Panc1 (cell line): ENCODE data around the gene ATP8B3.

Experiments used
- POLR2AphosphoS5 ChIP-seq: IDR thresholded peaks from 2 replicates; pipeline ENCODE4 v1.6.1; 2012; ENCODE audit warnings: mild to moderate bottlenecking, low read depth, low read length, moderate library complexity
- REST ChIP-seq, 2 experiments: IDR thresholded peaks; 2 replicates each; pipeline ENCODE4 v1.6.1; 2011 to 2012; ENCODE audit warnings: low read depth in 2 of 2, control low read depth in 1 of 2, low read length in 1 of 2, mild to moderate bottlenecking in 1 of 2, moderate library complexity in 1 of 2; ENCODE audit not compliant: insufficient read depth in 1 of 2
- SIN3A ChIP-seq: IDR thresholded peaks from 2 replicates; pipeline ENCODE4 v1.6.1; 2012; ENCODE audit warnings: low read depth, mild to moderate bottlenecking, low read length, moderate library complexity, borderline replicate concordance; ENCODE audit not compliant: insufficient read depth
- TF ChIP-seq, protein P1 (sequence below): fragments of 450-650 bp; IDR thresholded peaks from 2 replicates; pipeline ENCODE4 v1.5.1; 2017; ENCODE audit warnings: mild to moderate bottlenecking

DNA sequence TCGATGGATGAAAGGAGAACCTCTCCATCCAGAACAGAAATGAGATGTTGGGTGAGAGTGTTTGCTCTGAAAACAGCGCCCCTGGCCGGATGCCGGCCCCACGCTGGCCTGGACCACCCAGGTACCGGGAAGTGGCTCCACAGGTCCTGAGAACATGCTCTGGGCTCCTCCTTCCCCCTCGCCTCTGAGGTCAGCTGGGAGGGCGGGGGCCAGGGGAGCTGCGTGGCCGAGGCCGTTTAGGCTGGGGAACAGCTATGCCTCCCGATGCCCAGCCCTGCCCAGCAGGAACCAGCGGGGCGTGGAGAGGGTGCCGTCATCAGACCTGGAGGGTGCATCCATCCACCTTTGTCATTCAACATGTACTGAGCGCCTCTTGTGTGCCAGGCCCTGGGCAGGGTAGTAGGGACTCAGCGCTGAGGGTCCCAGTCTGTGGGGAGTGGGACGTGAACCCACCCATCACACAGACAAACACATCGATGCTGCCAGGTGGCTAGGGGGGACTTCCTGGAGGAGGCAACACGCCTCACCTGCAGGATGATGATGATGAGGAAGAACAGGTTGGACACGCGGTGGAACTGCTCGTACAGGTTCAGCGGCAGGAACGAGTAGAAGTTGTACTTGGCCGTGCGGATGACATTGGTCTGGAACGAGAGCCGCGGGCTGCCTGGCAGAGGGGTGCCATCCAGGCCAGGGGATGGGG lies 4.2 kb downstream of the ATP8B3 start:
- TF ChIP-seq, protein P1, sequence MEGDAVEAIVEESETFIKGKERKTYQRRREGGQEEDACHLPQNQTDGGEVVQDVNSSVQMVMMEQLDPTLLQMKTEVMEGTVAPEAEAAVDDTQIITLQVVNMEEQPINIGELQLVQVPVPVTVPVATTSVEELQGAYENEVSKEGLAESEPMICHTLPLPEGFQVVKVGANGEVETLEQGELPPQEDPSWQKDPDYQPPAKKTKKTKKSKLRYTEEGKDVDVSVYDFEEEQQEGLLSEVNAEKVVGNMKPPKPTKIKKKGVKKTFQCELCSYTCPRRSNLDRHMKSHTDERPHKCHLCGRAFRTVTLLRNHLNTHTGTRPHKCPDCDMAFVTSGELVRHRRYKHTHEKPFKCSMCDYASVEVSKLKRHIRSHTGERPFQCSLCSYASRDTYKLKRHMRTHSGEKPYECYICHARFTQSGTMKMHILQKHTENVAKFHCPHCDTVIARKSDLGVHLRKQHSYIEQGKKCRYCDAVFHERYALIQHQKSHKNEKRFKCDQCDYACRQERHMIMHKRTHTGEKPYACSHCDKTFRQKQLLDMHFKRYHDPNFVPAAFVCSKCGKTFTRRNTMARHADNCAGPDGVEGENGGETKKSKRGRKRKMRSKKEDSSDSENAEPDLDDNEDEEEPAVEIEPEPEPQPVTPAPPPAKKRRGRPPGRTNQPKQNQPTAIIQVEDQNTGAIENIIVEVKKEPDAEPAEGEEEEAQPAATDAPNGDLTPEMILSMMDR: no peak
- TF ChIP-seq POLR2AphosphoS5: no peak
- TF ChIP-seq REST (IDR thresholded peaks at IDR 0.05; ENCODE audit: insufficient read depth in 1 of 2, low read depth in 2 of 2, low read length in 1 of 2): no peak
- TF ChIP-seq SIN3A: no peak
